ENCODE data around the gene TMEM87A.
"Not testable (repeated sequence)": the region's sequence is repeated elsewhere in the genome, so short reads cannot be mapped to it uniquely, and the experiment has no call there.

Gene TMEM87A

GRCh38 chr15:42267286-42267685, 5.9 kb downstream of the TMEM87A start:
- no peak for DNase-seq

GRCh38 chr15:42264795-42265194, 8.4 kb downstream of the TMEM87A start:
- DNase-seq = no peak

GRCh38 chr15:42253300-42253699, 19.9 kb downstream of the TMEM87A start:
- no peak for DNase-seq

GRCh38 chr15:42240823-42241222, 32.4 kb downstream of the TMEM87A start:
- DNase-seq = no peak

- no peak for DNase-seq
Observed at GRCh38 chr15:42239528-42240182, 33.6 kb downstream of the TMEM87A start.

GRCh38 chr15:42233107-42233506, 40.1 kb downstream of the TMEM87A start:
- no peak for DNase-seq

GRCh38 chr15:42232606-42233005, 40.6 kb downstream of the TMEM87A start:
- DNase-seq = no peak

- no peak for DNase-seq
Observed at GRCh38 chr15:42231088-42231487, 42.1 kb downstream of the TMEM87A start.

GRCh38 chr15:42228981-42229380, 44.3 kb downstream of the TMEM87A start:
- DNase-seq = not testable (repeated sequence)

GRCh38 chr15:42228036-42228435, 45.2 kb downstream of the TMEM87A start:
- DNase-seq = no peak

GRCh38 chr15:42226648-42227047, 46.6 kb downstream of the TMEM87A start:
- peak; percentile 36 to 53 for DNase-seq

- no peak for DNase-seq
Observed at GRCh38 chr15:42220216-42220615, 53.0 kb downstream of the TMEM87A start.

GRCh38 chr15:42218953-42219592, 54.2 kb downstream of the TMEM87A start:
- DNase-seq = no peak

- no peak for DNase-seq
Observed at GRCh38 chr15:42217568-42217967, 55.7 kb downstream of the TMEM87A start.

- DNase-seq = no peak
Observed at GRCh38 chr15:42215913-42216829, 57.1 kb downstream of the TMEM87A start.

- no peak for DNase-seq
Observed at GRCh38 chr15:42214600-42214999, 58.6 kb downstream of the TMEM87A start.

- no peak for DNase-seq
Observed at GRCh38 chr15:42213511-42213910, 59.7 kb downstream of the TMEM87A start.

GRCh38 chr15:42210696-42211095, 62.5 kb downstream of the TMEM87A start:
- DNase-seq = no peak

- peak; percentile 77 to 78 for DNase-seq
Observed at GRCh38 chr15:42207674-42208579, 65.3 kb downstream of the TMEM87A start, which contains the start of gene VPS39. Gene VPS39, minus strand, starts transcription at chr15:42208304. Its CDS starts 151 bp downstream, at chr15:42208153.

GRCh38 chr15:42206406-42206805, 66.8 kb downstream of the TMEM87A start:
- no peak for DNase-seq

- no peak for DNase-seq
Observed at GRCh38 chr15:42203891-42204290, 69.3 kb downstream of the TMEM87A start.

- no peak for DNase-seq
Observed at GRCh38 chr15:42202653-42203052, 70.6 kb downstream of the TMEM87A start.
